ENCODE results near the gene SIGLEC8. TPM values are rescaled to one million over a fixed set of nuclear protein-coding genes. Genes with fewer than 3 reads are reported as not detected.
"Not testable (repeated sequence)": the region's sequence is repeated elsewhere in the genome, so short reads cannot be mapped to it uniquely, and the experiment has no call there.

The SIGLEC8 gene
- polyA plus RNA-seq, 4 donors: 0.22 to 1.1 (median 0.59) TPM; not detected in 1

- DNase-seq (no peak), FAIRE-seq (no peak)
- Histone ChIP-seq H3K27ac (ENCODE audit: low read depth in 1 of 3, low read length in 2 of 3) (no peak overlapping the region), H3K36me3 (ENCODE audit: control insufficient read depth in 3 of 3, insufficient read depth in 2 of 3, low read depth in 1 of 3, low read length in 3 of 3) (no peaks in the 10 kb centered on the region), H3K4me3 (ENCODE audit: low read depth in 1 of 3, low read length in 3 of 3) (no peak overlapping the region), H3K27me3 (ENCODE audit: control insufficient read depth in 3 of 3, insufficient read depth in 3 of 3, low read length in 3 of 3) (peaks cover 0 to 2% (median 0%) of the 10 kb centered on the region in 3 donors), H3K9me3 (ENCODE audit: control insufficient read depth in 2 of 2, insufficient read depth in 1 of 2, low read depth in 1 of 2, low read length in 1 of 2) (peaks cover 0 to 6% of the 10 kb centered on the region in 2 donors), H3K4me1 (ENCODE audit: control insufficient read depth in 3 of 3, insufficient read depth in 2 of 3, low read depth in 1 of 3, low read length in 2 of 3) (peaks cover 0 to 27% (median 7%) of the 10 kb centered on the region in 3 donors)
- WGBS, 3 donors: 72 to 80% (median 73%) methylated on average over 9 of the region's 9 CpGs
These were observed 12.7 kb upstream of the SIGLEC8 start for GRCh38 chr19:51470966-51471365.

- FAIRE-seq (no peak), DNase-seq (no peak)
- Histone ChIP-seq H3K4me3 (ENCODE audit: low read depth in 1 of 3, low read length in 3 of 3) (no peak overlapping the region), H3K36me3 (ENCODE audit: control insufficient read depth in 3 of 3, insufficient read depth in 2 of 3, low read depth in 1 of 3, low read length in 3 of 3) (no peaks in the 10 kb centered on the region), H3K27ac (ENCODE audit: low read depth in 1 of 3, low read length in 2 of 3) (no peak overlapping the region), H3K9me3 (ENCODE audit: control insufficient read depth in 2 of 2, insufficient read depth in 1 of 2, low read depth in 1 of 2, low read length in 1 of 2) (peaks cover 0 to 4% of the 10 kb centered on the region in 2 donors), H3K27me3 (ENCODE audit: control insufficient read depth in 3 of 3, insufficient read depth in 3 of 3, low read length in 3 of 3) (peaks cover 0 to 2% (median 0%) of the 10 kb centered on the region in 3 donors), H3K4me1 (ENCODE audit: control insufficient read depth in 3 of 3, insufficient read depth in 2 of 3, low read depth in 1 of 3, low read length in 2 of 3) (peaks cover 0 to 17% (median 5%) of the 10 kb centered on the region in 3 donors)
- 42 to 70% (median 53%) methylated on average over 1 of the region's 1 CpG for WGBS, 3 donors
These were observed 11.4 kb upstream of the SIGLEC8 start for GRCh38 chr19:51469629-51470028.

GRCh38 chr19:51469162-51469561 is 10.9 kb upstream of the SIGLEC8 start:
- no peak overlapping the region for H3K27ac ChIP-seq (ENCODE audit: low read depth in 1 of 3, low read length in 2 of 3)
- peaks cover 0 to 4% of the 10 kb centered on the region in 2 donors for H3K9me3 ChIP-seq (ENCODE audit: control insufficient read depth in 2 of 2, insufficient read depth in 1 of 2, low read depth in 1 of 2, low read length in 1 of 2)
- DNase-seq (no peak), FAIRE-seq (no peak)
- H3K27me3 ChIP-seq (ENCODE audit: control insufficient read depth in 3 of 3, insufficient read depth in 3 of 3, low read length in 3 of 3): peaks cover 0 to 2% (median 0%) of the 10 kb centered on the region in 3 donors
- WGBS, 3 donors: 43 to 52% (median 48%) methylated on average over 4 of the region's 4 CpGs
- H3K36me3 ChIP-seq (ENCODE audit: control insufficient read depth in 3 of 3, insufficient read depth in 2 of 3, low read depth in 1 of 3, low read length in 3 of 3): no peaks in the 10 kb centered on the region
- H3K4me3 ChIP-seq (ENCODE audit: low read depth in 1 of 3, low read length in 3 of 3): no peak overlapping the region
- H3K4me1 ChIP-seq (ENCODE audit: control insufficient read depth in 3 of 3, insufficient read depth in 2 of 3, low read depth in 1 of 3, low read length in 2 of 3): peaks cover 0 to 12% (median 2%) of the 10 kb centered on the region in 3 donors

GRCh38 chr19:51468545-51468920 is 10.3 kb upstream of the SIGLEC8 start:
- peaks cover 0 to 2% (median 0%) of the 10 kb centered on the region in 3 donors for H3K27me3 ChIP-seq (ENCODE audit: control insufficient read depth in 3 of 3, insufficient read depth in 3 of 3, low read length in 3 of 3)
- no peak overlapping the region for H3K27ac ChIP-seq (ENCODE audit: low read depth in 1 of 3, low read length in 2 of 3)
- no peak overlapping the region for H3K4me3 ChIP-seq (ENCODE audit: low read depth in 1 of 3, low read length in 3 of 3)
- FAIRE-seq (no peak), DNase-seq (no peak)
- peaks cover 0 to 1% of the 10 kb centered on the region in 2 donors for H3K9me3 ChIP-seq (ENCODE audit: control insufficient read depth in 2 of 2, insufficient read depth in 1 of 2, low read depth in 1 of 2, low read length in 1 of 2)
- 75 to 83% (median 81%) methylated on average over 2 of the region's 2 CpGs for WGBS, 3 donors
- no peaks in the 10 kb centered on the region for H3K36me3 ChIP-seq (ENCODE audit: control insufficient read depth in 3 of 3, insufficient read depth in 2 of 3, low read depth in 1 of 3, low read length in 3 of 3)
- peaks cover 0 to 7% (median 0%) of the 10 kb centered on the region in 3 donors for H3K4me1 ChIP-seq (ENCODE audit: control insufficient read depth in 3 of 3, insufficient read depth in 2 of 3, low read depth in 1 of 3, low read length in 2 of 3)

GRCh38 chr19:51467864-51468544 is 9.8 kb upstream of the SIGLEC8 start:
- H3K4me1 ChIP-seq (ENCODE audit: control insufficient read depth in 3 of 3, insufficient read depth in 2 of 3, low read depth in 1 of 3, low read length in 2 of 3): peaks cover 0 to 5% (median 0%) of the 10 kb centered on the region in 3 donors
- H3K9me3 ChIP-seq (ENCODE audit: control insufficient read depth in 2 of 2, insufficient read depth in 1 of 2, low read depth in 1 of 2, low read length in 1 of 2): no peaks in the 10 kb centered on the region
- DNase-seq (no peak), FAIRE-seq (no peak)
- no peak overlapping the region for H3K4me3 ChIP-seq (ENCODE audit: low read depth in 1 of 3, low read length in 3 of 3)
- H3K36me3 ChIP-seq (ENCODE audit: control insufficient read depth in 3 of 3, insufficient read depth in 2 of 3, low read depth in 1 of 3, low read length in 3 of 3): no peaks in the 10 kb centered on the region
- H3K27me3 ChIP-seq (ENCODE audit: control insufficient read depth in 3 of 3, insufficient read depth in 3 of 3, low read length in 3 of 3): peaks cover 0 to 3% (median 0%) of the 10 kb centered on the region in 3 donors
- H3K27ac ChIP-seq (ENCODE audit: low read depth in 1 of 3, low read length in 2 of 3): no peak overlapping the region
- 52 to 63% (median 56%) methylated on average over 4 of the region's 4 CpGs for WGBS, 3 donors

- no peaks in the 10 kb centered on the region for H3K36me3 ChIP-seq (ENCODE audit: control insufficient read depth in 3 of 3, insufficient read depth in 2 of 3, low read depth in 1 of 3, low read length in 3 of 3)
- no peaks in the 10 kb centered on the region for H3K4me1 ChIP-seq (ENCODE audit: control insufficient read depth in 3 of 3, insufficient read depth in 2 of 3, low read depth in 1 of 3, low read length in 2 of 3)
- WGBS, 3 donors: 52 to 58% (median 55%) methylated on average over 3 of the region's 3 CpGs
- no peak for FAIRE-seq
- peaks cover 0 to 10% (median 3%) of the 10 kb centered on the region in 3 donors for H3K27me3 ChIP-seq (ENCODE audit: control insufficient read depth in 3 of 3, insufficient read depth in 3 of 3, low read length in 3 of 3)
- no peak overlapping the region for H3K4me3 ChIP-seq (ENCODE audit: low read depth in 1 of 3, low read length in 3 of 3)
- no peak for DNase-seq
- no peaks in the 10 kb centered on the region for H3K9me3 ChIP-seq (ENCODE audit: control insufficient read depth in 2 of 2, insufficient read depth in 1 of 2, low read depth in 1 of 2, low read length in 1 of 2)
- H3K27ac ChIP-seq (ENCODE audit: low read depth in 1 of 3, low read length in 2 of 3): no peak overlapping the region
These were observed 8.5 kb upstream of the SIGLEC8 start for GRCh38 chr19:51466723-51467122.

GRCh38 chr19:51463976-51464581 is 5.8 kb upstream of the SIGLEC8 start:
- H3K4me1 ChIP-seq (ENCODE audit: control insufficient read depth in 3 of 3, insufficient read depth in 2 of 3, low read depth in 1 of 3, low read length in 2 of 3); H3K36me3 ChIP-seq (ENCODE audit: control insufficient read depth in 3 of 3, insufficient read depth in 2 of 3, low read depth in 1 of 3, low read length in 3 of 3); H3K4me3 ChIP-seq (ENCODE audit: low read depth in 1 of 3, low read length in 3 of 3); H3K9me3 ChIP-seq (ENCODE audit: control insufficient read depth in 2 of 2, insufficient read depth in 1 of 2, low read depth in 1 of 2, low read length in 1 of 2); H3K27ac ChIP-seq (ENCODE audit: low read depth in 1 of 3, low read length in 2 of 3); FAIRE-seq; DNase-seq: not testable (repeated sequence)
- peaks cover 0 to 10% (median 3%) of the 10 kb centered on the region in 3 donors for H3K27me3 ChIP-seq (ENCODE audit: control insufficient read depth in 3 of 3, insufficient read depth in 3 of 3, low read length in 3 of 3)
- 27 to 51% (median 46%) methylated on average over 13 to 14 of the region's 33 CpGs for WGBS, 3 donors

GRCh38 chr19:51462681-51463080 is 4.4 kb upstream of the SIGLEC8 start:
- no peak for FAIRE-seq
- peaks cover 0 to 8% (median 3%) of the 10 kb centered on the region in 3 donors for H3K27me3 ChIP-seq (ENCODE audit: control insufficient read depth in 3 of 3, insufficient read depth in 3 of 3, low read length in 3 of 3)
- DNase-seq: no peak
- 69 to 80% (median 73%) methylated on average over 8 to 10 of the region's 10 CpGs for WGBS, 3 donors
- no peaks in the 10 kb centered on the region for H3K36me3 ChIP-seq (ENCODE audit: control insufficient read depth in 3 of 3, insufficient read depth in 2 of 3, low read depth in 1 of 3, low read length in 3 of 3)
- H3K4me1 ChIP-seq (ENCODE audit: control insufficient read depth in 3 of 3, insufficient read depth in 2 of 3, low read depth in 1 of 3, low read length in 2 of 3): no peaks in the 10 kb centered on the region
- no peak overlapping the region for H3K4me3 ChIP-seq (ENCODE audit: low read depth in 1 of 3, low read length in 3 of 3)
- H3K9me3 ChIP-seq (ENCODE audit: control insufficient read depth in 2 of 2, insufficient read depth in 1 of 2, low read depth in 1 of 2, low read length in 1 of 2): no peaks in the 10 kb centered on the region
- H3K27ac ChIP-seq (ENCODE audit: low read depth in 1 of 3, low read length in 2 of 3): no peak overlapping the region

All from small intestine (tissue), 7 donors.